Effector CD4-positive, alpha-beta T cell (primary cell): Measurements from ENCODE around the gene PID1.

ENCODE experiments used
- DNase-seq: peaks from one replicate; pipeline ENCODE4 v3.0.0-alpha.2; 2020

The PID1 gene

DNA sequence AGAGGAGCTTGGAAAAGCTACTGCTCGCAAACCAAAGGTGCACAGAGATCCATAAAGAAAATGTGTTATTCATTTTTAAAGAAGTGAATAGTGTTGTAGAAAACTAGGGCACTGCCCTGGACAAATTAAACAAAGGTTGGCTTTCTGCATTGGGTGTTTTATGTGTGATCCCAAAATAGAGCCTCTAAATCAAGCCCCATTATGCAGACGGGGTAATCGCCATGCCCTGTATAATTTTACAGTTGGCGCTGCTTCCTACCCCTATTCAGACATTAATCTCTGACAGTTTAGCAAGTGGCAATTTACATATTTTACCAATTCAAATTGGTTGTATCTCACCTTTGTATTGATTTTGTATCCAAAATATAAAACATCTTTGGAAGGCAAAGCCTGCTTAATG is 109.1 kb downstream of the PID1 start:
- no peak for DNase-seq

DNA sequence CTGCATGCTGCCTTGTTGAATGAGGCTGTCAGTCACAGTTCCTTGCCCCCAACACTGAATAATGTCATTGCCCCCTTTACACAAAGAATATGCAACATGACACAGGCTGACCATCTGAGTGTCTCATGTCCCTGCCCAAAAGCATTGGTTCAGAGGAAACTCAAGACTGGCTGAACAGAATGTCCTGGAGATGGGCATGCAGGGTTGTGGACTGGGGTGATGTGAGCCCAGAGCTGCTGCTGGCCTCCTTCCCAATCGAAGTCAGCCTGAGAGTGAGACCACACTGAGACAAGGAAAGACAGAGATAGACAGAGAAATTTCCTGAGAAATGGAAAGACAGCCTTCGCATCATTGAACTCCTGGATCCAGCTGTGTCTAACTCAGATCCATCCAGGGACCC is 110.1 kb downstream of the PID1 start:
- no peak for DNase-seq

GRCh38 chr2:229160180-229160579 is 110.9 kb downstream of the PID1 start:
- DNase-seq = no peak

DNA sequence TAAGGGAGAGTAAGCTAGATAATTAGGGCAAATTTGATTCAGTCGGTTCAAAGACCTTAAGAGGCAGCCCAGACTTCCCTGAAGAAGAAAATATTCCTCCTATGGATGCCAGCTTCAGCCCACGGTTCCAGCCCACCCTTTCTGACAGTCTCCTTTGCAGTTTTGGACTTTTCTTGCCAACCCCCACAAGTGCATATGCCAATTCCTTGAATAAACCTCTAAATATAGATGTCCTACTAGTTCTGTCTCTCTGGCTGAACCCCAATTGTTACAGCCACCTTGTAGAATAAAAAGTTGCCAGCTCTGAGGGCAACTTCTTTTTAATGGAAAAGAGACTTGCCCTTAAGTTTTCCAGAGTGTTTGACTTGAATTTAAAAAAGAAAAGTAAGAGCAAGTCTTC is 111.7 kb downstream of the PID1 start:
- DNase-seq = no peak

GRCh38 chr2:229154381-229154780 is 116.7 kb downstream of the PID1 start:
- DNase-seq = no peak

DNA sequence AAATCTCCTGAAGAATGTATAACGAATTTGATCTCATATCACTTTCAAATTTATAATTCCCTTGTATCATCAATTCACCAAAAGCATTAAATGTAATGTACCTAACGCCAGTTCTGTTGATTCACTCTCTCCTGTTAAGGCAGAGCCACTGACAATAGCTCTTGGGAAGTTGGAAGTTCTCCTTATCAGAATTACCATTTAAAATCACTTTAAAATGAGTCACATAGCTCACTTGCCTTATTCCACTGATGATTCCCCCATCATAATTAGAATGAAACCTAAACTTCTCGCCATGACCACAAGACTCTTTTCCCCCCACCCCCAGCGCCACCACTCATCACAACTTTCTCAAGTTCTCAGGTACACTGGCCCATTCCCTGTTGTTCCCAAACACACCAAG is 117.1 kb downstream of the PID1 start:
- no peak for DNase-seq

GRCh38 chr2:229153267-229153666 is 117.8 kb downstream of the PID1 start:
- DNase-seq = no peak

DNA sequence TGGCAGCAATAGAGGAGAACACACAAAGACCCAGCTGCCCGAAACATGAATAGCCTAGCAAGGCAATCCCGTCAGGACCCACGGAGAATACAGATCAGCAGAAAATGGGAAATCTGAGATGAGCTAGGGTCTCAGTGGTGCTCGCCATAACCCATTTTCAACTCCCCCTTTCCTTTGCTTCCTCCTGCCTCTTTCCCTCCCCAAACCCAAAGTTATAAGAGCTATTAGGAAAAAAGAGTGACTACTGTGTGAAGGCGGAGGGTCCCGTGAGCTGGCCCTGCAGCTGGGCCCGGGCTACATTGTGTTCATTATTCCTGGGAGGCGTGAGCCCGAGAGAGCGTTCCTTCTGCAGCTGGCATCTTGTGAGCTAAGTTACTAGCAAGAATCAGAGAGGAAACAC is 118.4 kb downstream of the PID1 start:
- DNase-seq = no peak

GRCh38 chr2:229150317-229150716 is 120.8 kb downstream of the PID1 start:
- no peak for DNase-seq

DNA sequence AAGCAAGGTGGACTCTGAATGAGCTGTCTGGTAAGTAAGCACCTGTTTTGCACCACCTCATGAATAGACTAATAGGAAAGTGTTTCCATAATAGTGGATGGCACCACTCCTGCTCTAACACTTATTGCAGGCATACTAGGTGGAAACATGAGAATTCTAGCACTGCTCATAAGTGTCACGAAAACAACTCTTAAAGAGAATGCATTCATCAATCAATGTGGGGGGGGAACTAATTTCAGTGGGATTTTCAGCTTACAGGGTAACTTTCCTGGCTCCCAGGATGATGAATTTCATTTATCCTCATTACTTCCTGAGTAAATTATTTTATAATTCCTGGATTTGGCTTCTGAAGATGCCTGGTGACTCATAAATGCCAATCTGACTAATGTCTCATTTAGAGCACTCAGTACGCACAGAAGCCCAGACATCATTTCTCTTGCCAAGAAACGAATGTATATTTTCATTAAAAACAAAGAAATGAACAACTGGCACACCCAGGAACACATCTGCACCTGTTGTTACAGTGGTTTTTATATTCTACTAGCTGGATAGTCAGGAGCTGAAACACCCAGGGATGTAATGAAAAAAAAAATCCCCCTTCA is 129.6 kb downstream of the PID1 start:
- DNase-seq = no peak

- no peak for DNase-seq
Observed at GRCh38 chr2:229137639-229138038, 133.4 kb downstream of the PID1 start.

DNA sequence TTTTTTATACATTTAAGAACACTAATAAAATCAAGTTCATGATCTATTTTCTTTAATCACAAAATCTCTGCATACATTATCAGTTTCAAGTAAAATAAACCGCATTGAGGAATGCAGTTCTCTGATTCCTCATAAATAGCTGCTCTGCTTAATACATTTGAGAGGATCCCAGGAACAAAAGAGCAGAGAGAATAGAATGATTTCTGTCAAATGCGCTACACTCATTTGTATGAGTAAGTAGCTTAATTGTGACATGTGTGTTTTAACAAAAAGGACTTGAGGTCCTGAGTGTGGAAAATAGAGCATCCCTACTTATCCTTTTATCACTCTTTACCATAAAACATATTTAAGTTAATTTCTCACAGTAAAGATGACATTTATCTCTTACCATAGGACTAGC is 134.0 kb downstream of the PID1 start:
- no peak for DNase-seq

DNA sequence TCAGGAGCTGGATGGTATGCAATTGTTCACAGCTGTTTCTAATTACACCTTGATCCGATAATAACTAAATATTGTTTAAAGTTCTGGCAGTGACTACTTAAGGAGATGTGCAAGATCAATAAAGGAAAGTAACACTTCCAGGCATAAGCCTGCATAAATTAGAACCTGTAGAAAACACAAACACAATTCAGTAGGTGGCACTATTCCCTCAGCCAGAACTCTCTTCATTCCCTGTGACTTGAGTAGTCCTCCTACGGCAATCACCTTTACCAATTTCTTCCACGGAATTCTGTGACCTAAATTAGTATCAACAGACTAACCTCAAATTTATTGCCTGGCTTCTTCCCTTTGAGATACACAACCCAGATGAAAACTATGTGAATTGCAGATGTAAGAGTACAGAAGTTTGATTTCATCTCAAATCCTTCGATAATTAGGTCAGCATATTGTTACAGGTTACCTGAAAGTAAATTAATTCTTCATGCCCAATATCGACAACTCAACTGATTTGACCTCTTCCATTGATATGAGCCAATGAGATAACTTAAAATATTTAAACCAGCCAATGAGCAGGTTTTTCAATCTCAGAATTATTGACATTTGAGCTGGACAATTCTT is 137.8 kb downstream of the PID1 start:
- DNase-seq = no peak

DNA sequence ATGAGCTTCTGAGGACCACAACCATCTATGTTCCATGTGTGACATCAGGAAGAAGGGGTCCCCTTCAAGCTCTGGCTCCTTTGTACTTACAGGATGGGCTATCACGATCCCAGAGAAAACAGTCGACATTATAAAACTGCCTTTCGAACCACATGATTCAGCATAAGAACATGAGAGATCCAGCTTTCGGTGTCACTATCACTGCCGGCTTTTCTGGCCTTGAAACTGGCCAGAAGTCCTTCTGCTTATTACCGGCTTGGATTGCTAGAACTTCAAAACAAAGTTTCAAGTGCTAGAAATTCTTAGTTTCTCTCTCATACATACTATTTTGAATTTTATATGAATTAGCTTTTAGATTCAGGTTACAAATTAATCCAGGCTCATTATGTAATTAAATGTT is 138.9 kb downstream of the PID1 start:
- DNase-seq = no peak

DNA sequence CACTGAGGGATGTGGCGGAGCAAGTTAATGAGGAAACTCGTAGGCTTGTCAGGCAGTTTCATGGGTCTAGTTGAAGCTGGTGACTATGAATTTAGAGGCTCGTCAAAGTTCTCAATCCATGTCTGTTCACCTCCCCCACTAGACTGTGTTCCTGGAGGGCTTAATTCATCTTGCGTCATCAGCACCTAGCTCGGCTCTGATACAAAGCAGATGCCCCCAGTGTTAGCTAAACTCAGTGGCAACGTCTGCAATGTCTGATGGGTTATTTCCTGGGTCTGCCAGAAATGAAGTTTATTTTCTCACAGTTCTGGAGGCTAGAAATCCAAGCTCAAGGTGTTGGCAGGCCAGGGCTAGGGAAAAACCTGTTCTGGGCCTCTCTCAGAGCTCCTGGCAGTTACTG is 140.6 kb downstream of the PID1 start:
- no peak for DNase-seq

- no peak for DNase-seq
Observed at GRCh38 chr2:229129738-229130371, 141.2 kb downstream of the PID1 start.

GRCh38 chr2:229127471-229127870 is 143.6 kb downstream of the PID1 start:
- no peak for DNase-seq

- no peak for DNase-seq
Observed at GRCh38 chr2:229126066-229126465, 145.0 kb downstream of the PID1 start.

DNA sequence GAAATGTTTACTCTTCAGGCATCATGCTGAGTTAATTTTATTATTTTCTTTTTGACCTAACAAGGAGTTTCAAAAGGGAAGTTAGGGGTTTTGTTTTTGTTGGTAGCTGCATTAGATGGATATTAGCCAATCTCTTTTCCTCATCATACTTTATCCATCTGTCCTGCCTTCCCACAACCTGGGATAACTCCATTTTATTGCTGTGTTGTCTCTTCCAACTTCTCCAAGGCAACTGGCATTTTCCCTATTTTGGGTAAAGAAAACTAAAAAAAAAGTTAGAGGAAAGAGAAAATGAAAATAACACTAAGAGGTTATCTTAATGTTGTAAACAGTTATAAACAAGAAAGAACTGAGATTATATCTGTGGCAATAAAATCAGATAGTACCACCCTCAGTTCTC is 147.0 kb downstream of the PID1 start:
- DNase-seq = no peak

GRCh38 chr2:229118927-229119326 is 152.2 kb downstream of the PID1 start:
- DNase-seq = no peak

GRCh38 chr2:229118336-229118735 is 152.8 kb downstream of the PID1 start:
- DNase-seq = no peak

DNA sequence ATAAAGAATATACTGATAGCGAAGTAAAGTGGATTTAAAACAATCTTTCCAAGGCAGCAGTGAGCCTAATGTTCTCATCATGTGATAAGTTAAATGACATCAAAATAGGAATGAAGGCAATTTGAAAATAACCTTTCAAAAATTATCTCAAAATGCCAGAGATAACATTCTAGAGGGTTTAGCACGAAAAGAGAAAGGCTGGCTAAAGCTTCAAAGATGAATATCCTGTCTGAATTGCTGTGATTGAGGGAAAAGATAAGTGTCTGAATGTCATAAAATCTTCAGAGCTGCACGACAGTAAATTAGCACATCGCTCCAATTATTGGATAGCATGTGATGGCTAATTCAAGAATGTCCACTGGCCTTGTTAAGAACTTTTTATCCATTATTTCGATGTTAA is 159.3 kb downstream of the PID1 start:
- DNase-seq = no peak

DNA sequence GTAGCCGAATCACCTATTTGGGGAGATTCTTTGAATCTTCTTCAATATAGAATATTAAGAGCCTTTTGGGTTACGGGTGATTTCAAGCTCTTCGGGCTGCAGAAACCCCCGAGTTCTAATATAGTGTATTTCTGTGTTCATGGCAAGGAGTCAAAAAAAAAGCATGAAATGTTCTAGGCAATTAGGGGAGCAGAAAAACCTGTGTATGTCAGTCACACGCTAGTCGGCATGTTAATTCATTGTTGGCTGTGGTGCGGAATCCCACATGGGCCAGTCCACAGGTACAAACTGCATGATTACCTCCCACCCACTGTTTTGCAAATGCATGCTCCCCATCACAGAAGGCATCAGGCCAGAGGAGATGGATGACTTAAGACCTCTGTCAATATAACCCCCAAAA is 161.9 kb downstream of the PID1 start:
- DNase-seq = no peak

DNA sequence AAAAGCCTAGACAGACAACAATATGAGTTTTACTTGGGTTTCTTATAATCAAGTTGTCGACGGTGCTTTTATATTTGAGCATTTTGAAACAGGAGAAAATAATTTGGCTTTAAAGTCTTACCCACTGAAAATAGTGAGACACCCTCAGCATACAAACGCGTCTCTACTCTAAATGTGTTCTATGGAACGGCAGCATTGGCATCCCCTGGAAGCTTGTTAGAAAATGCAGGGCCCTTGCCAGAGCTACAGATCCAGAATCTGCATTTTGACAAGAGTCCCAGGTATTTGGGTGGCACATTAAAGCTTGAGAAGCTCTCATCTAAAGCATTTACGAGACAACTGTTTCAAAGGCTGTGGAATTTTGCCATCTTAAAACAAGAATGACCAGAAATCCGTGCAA is 163.5 kb downstream of the PID1 start:
- no peak for DNase-seq

DNA sequence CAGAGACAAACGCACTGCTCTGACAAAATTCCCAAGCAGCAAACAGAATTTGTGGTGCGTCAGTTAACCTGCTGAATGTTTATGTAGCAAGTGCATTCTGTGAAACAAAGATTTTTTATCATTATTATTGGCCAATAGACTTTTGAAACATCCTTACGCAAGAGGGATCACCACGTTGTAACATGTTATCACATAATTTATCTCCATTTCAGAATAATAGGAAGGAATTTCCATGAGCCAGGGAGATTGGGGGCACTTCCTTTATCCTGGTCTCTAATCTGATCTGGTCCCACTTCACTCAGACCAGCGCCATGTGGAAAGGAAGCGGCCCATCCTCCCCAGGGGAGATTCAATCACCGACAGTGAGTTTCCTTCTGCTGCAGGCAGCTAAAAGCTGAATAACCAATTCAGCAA is 166.1 kb downstream of the PID1 start:
- DNase-seq = no peak
